SH-SY5Y (cell line): Measurements from ENCODE around the gene GABPA.

Experiments
- GATA2 ChIP-seq: IDR thresholded peaks from 2 replicates; pipeline ENCODE4 v1.6.1; 2011; ENCODE audit warnings: mild to moderate bottlenecking, low read depth, low read length
- GATA3 ChIP-seq: IDR thresholded peaks from 2 replicates; pipeline ENCODE4 v1.6.1; 2011; ENCODE audit warnings: low read depth, mild to moderate bottlenecking, low read length, moderate library complexity

- TF ChIP-seq GATA3 (no peak), GATA2 (no peak)
These were observed 25.3 kb downstream of the GABPA start for GRCh38 chr21:25760061-25760460.
